ENCODE measurements around the gene DNAH6. TPM values are rescaled to one million over a fixed set of nuclear protein-coding genes. Genes with fewer than 3 reads are reported as not detected.

DNAH6 gene
- total and polyA plus RNA-seq, 10 of the 15 experiments (the other 5 are each of a cell fraction or from before 2014, with no cell fraction given): 0.07 to 1.0 (median 0.29) TPM

- 0 out of 2 replicates have a peak, but pooled peaks have one; percentile 4 for TF ChIP-seq SPI1 (IDR thresholded peaks at IDR 0.05; ENCODE audit: borderline replicate concordance, insufficient read depth, low read depth, low read length)
- 0 out of 2 replicates have a peak, but pooled peaks have one; percentile 53 for TF ChIP-seq YY1 (IDR thresholded peaks at IDR 0.05; ENCODE audit: low read depth, low read length)
- no peak for TF ChIP-seq ZNF384 (IDR thresholded peaks at IDR 0.05; ENCODE audit: borderline replicate concordance, low read depth, low read length)
- TF ChIP-seq IKZF1 (conservative IDR thresholded peaks at IDR 0.05): peak; percentile 11
- TF ChIP-seq POLR2AphosphoS5 (IDR thresholded peaks at IDR 0.05; ENCODE audit: low read length): no peak
- TF ChIP-seq FOS (IDR thresholded peaks at IDR 0.05; ENCODE audit: borderline replicate concordance, extremely low read depth, insufficient read length): no peak
- no peak; the same call in 1 of the 2 replicates for TF ChIP-seq MLLT1 (IDR thresholded peaks at IDR 0.05)
- 0 out of 2 replicates have a peak, but pooled peaks have one; percentile 19 for TF ChIP-seq GATAD2B (conservative IDR thresholded peaks at IDR 0.05; ENCODE audit: low read depth)
- TF ChIP-seq ATF3 (IDR thresholded peaks at IDR 0.05; ENCODE audit: borderline replicate concordance, extremely low read depth, low read depth, low read length): no peak
- peak; percentile 8; the same call in 1 of the 2 replicates for TF ChIP-seq DPF2 (IDR thresholded peaks at IDR 0.05)
- peak; percentile 16; the same call in 1 of the 2 replicates for TF ChIP-seq PAX5 (IDR thresholded peaks at IDR 0.05; ENCODE audit: borderline replicate concordance, low read depth, low read length)
- 0 out of 3 replicates have a peak, but pooled peaks have one; percentile 25 for TF ChIP-seq POU2F2 (IDR thresholded peaks at IDR 0.05; ENCODE audit: borderline replicate concordance, low read depth, low read length)
- TF ChIP-seq EED (IDR thresholded peaks at IDR 0.05; ENCODE audit: low read depth): peak; percentile 52
- no peak for TF ChIP-seq CTCF (IDR thresholded peaks at IDR 0.05 in 2 of 3, conservative IDR thresholded peaks at IDR 0.05 in 1 of 3; ENCODE audit: control insufficient read depth in 2 of 3, extremely low read depth in 1 of 3, insufficient read depth in 1 of 3, low read depth in 3 of 3, low read length in 3 of 3)
- peak; percentile 76; the same call in 1 of the 2 replicates for TF ChIP-seq TCF12 (IDR thresholded peaks at IDR 0.05; ENCODE audit: low read depth, low read length)
- peak; percentile 61; the same call in 1 of the 2 replicates for TF ChIP-seq NR2F1 (conservative IDR thresholded peaks at IDR 0.05)
- TF ChIP-seq ZNF24 (IDR thresholded peaks at IDR 0.05): 0 out of 2 replicates have a peak, but pooled peaks have one; percentile 18
- TF ChIP-seq CBFB (IDR thresholded peaks at IDR 0.05; ENCODE audit: low read depth): no peak
- TF ChIP-seq CHD1 (IDR thresholded peaks at IDR 0.05; ENCODE audit: low read depth, low read length): no peak
- 0 out of 4 replicates have a peak, but pooled peaks of 1 of the 2 experiments have one; percentile 31 for TF ChIP-seq EP300 (IDR thresholded peaks at IDR 0.05; ENCODE audit: borderline replicate concordance in 1 of 2, control insufficient read depth in 1 of 2, low read depth in 2 of 2, low read length in 2 of 2)
- 0 out of 4 replicates have a peak, but pooled peaks of 1 of the 2 experiments have one; percentile 13 for TF ChIP-seq BHLHE40 (IDR thresholded peaks at IDR 0.05; ENCODE audit: borderline replicate concordance in 1 of 2, low read depth in 2 of 2, low read length in 1 of 2)
- TF ChIP-seq IKZF2 (IDR thresholded peaks at IDR 0.05): peak; percentile 16 to 22; a peak in 3 of 4 replicates
- TF ChIP-seq HSF1 (IDR thresholded peaks at IDR 0.05; ENCODE audit: low read depth, low read length): no peak
- no peak for TF ChIP-seq NR2C2 (IDR thresholded peaks at IDR 0.05; ENCODE audit: borderline replicate concordance, control insufficient read depth, insufficient read length, low read depth)
These were observed 300.2 kb downstream of the DNAH6 start (continued) for GRCh38 chr2:84816426-84817026.

All from GM12878 (cell line).